ENCODE results near the gene PCDH12.

PCDH12 gene

DNA sequence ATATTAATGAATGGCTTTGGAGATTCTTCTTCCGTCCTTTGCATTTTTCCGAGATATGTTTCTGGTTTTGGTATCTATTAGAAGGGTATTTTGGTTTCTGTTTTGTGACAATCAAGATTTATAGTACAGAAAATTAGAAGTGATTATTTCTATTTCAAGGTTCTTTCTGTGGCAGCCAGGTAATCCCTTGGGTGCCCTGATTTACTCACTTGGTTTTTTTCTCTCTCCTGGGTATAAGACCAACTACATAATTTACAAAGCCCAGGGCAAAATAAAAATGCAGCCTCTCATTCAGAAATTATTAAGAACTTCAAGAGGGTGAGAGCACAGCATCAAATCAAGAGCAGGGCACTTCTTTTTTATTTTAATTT lies 8.9 kb upstream of the PCDH12 start:
- no peak for DNase-seq (ENCODE audit: low read depth in 3 of 3, low spot score in 1 of 3)

DNA sequence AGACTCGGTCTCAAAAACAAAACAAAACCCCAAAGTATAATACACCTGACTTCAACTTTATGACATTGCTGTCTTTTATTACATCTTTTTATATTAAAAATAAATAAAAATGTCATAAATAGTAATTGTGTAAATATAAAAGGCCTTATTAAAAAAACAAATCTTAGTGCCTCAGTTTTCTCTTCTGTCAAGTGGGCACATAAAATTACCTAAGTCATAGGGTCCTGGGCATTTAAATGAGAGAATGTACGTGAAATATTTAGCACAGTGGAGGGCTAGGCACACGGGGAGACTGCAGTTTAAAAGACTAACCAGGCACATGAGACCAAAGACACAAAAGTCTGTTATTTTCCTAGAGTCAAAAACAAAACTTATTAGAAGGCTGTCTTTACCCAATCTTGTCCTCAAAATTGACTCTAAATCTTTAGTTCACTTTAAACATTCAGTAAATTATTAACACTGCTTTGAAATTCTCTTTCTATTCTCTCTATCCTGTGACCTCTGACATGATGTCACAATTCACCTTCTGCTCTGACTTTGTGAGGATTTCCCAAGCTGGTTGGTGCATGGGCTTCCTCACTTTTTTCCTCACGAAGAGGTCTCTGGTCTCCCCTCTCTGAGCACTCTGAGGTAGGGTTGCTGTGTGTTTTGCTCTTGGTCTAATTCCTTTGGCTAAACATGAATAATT lies 8.4 kb upstream of the PCDH12 start:
- no peak for DNase-seq (ENCODE audit: low read depth in 3 of 3, low spot score in 1 of 3)

DNA sequence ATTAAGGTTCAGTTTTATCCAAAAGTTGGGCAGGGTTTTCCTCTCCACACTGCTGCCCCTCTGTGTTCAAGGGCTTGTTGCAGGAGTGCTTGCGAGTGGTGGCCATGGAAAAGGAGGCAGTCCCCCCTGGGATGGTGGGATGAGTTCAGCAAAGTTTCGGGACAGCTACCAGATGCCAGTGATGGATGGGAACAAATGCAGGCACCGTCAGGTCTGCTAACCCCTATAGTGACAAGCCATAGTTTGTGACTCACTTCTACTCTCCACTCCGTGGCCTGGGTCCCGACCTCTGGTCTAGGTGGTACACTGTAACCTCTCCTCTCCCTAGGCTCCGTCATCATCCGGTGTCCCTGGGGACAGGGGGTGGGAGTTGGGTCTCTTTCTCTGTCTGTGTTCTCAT lies 7.1 kb upstream of the PCDH12 start:
- no peak for DNase-seq (ENCODE audit: low read depth in 3 of 3, low spot score in 1 of 3)

- no peak for DNase-seq (ENCODE audit: low read depth in 3 of 3, low spot score in 1 of 3)
These were observed 5.7 kb upstream of the PCDH12 start for GRCh38 chr5:141963701-141964100.

GRCh38 chr5:141961466-141961865 lies 3.5 kb upstream of the PCDH12 start:
- no peak for DNase-seq (ENCODE audit: low read depth in 3 of 3, low spot score in 1 of 3)

GRCh38 chr5:141960449-141961323 lies 2.7 kb upstream of the PCDH12 start:
- peak; percentile 72 to 84 (median 81) for DNase-seq (ENCODE audit: low read depth in 3 of 3, low spot score in 1 of 3)

DNA sequence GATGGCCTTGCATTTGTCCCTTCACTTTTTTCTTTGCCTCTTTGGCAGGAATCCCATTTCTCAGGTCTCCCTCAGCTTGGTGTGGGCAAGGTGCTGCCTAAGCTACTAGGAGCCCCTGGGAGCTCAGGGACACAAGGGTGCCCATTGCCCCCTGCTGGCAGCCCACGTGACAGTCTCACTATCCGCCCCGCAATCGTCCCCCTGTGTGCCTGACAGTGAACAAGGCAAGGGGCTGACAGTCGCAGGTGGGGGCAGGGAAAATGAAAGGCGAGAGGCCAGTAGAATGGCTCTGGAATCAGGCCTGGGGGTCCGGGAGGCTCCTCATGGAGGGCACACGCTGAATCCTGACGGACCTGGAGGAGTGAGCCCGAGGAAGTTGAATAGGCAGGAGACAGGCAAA lies 2.0 kb upstream of the PCDH12 start:
- DNase-seq (ENCODE audit: low read depth in 3 of 3, low spot score in 1 of 3) = no peak

DNA sequence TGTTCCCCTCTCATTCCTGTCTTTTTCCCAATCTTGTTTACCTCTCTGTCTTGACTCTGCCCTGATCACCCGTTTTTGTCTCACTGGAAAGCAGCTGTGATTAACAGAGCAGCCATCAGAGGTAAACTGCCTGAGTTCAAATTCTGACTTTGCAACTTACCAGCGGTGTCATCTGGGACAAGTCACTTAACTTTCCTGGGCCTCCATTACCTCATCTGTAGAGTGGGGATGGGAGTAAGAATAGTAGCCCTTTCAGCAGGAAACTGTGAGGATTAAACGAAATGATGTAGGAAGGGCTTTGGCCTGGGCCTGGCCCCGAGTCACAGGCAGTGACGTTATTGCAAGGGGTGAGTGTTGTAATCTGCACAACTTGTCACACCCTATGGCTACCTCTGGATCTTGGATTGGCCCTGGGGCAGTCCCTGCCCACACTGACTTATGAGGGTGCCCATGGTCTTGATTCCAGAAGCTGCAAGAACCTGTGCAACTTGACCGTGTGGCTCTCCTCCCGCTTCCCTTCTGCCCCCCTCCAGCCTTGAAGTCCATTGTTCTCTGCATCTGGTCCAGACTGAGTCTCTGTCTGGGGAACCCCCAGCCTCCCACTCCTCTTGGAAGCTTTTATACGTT lies 657 bp upstream of the PCDH12 start:
- no peak for DNase-seq (ENCODE audit: low read depth in 3 of 3, low spot score in 1 of 3)

DNA sequence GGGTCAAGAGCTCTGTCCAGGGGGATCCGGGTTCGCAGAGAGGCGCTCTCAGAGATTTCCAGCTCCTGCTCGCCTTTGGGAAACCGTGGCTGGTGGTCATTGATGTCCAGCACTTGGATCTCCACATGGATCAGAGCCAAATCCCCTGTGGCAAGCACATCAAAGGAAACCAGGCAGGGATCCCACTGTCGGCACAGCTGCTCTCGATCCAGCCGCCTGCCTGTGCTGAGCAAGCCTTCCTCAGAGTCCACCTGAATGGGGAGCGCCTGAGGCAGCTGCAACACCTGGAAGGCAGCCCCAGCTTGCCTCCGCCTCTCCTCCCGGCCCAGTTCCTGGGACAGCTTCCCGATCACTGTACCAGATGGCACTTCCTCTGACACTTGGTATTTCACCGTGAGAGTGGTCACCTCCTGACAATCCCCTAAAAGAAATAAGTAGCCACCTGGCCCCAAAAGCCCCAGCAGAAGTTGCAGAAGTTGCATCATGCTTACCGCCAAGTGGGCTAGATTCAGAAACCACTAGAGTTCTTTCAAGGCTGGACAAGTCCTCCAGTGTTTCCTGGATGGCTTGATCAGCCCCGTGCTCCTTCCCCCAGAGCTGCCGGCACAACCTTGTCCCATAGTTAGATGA lies 520 bp downstream of the PCDH12 start:
- no peak for DNase-seq (ENCODE audit: low read depth in 3 of 3, low spot score in 1 of 3)

- DNase-seq (ENCODE audit: low read depth in 3 of 3, low spot score in 1 of 3) = no peak
These were observed 3.8 kb downstream of the PCDH12 start for GRCh38 chr5:141954194-141954593.

GRCh38 chr5:141952020-141952419 lies 6.0 kb downstream of the PCDH12 start:
- DNase-seq (ENCODE audit: low read depth in 3 of 3, low spot score in 1 of 3) = no peak

DNA sequence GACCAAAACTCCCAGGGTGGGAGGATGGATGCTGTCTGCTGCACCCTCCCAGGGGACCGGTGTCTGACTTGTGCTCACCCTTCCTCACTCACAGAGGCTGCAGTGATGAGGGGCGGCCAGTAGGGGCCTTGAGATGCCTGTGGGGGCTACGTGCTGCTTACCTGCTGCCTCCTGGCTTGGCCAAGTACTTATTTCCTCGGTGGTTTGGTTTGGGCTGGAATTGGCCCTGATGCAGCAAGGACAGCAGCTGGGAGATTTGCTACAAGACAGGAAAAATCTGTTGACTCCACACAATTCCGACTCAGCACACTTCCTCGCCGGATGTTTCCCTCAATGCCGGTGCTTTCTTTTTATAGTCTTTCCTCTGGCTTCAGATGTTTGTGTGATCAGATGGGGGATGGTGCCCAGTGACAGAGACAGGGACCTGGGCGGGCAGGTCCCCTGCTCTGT lies 6.6 kb downstream of the PCDH12 start:
- no peak for DNase-seq (ENCODE audit: low read depth in 3 of 3, low spot score in 1 of 3)

DNA sequence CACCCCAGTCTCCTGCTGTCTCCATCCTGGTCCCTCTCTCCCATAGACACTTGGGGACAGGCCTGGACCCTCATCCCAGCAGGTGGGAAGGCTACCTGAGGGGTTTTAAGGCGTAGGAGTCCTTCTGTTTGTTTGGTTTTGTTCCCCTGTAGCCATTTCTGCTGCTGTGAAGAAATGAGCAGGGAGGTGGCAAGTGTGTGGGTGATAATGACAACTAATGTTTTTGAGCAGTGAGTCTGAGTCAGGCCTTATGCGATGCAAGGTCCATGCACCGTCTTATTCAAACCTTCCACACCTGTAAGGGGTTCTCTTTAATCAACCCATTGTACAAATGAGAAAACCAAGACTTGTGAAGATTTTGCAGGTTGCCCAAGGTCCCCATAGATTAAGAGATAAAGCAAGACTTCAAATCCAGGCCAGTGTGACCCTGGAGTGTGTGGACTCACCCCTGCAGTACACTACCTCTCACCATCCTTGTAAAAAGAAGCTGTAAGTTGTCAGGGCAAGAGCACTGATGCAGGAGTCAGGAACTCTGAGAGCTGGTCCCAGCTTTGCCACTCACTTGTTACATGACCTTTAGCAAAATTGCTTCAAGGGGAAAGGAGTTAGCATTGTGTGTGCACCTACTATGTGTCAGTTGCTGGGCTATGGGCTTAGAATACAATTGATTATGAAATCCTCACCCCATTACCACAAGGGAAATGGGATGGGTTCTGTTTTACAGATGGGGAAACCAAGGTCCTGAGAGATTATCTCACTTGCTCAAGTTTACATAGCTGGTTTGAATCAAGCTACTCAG lies 7.6 kb downstream of the PCDH12 start:
- no peak for DNase-seq (ENCODE audit: low read depth in 3 of 3, low spot score in 1 of 3)

GRCh38 chr5:141949511-141949910 lies 8.5 kb downstream of the PCDH12 start:
- DNase-seq (ENCODE audit: low read depth in 3 of 3, low spot score in 1 of 3) = no peak

GRCh38 chr5:141948812-141949211 lies 9.2 kb downstream of the PCDH12 start:
- no peak for DNase-seq (ENCODE audit: low read depth in 3 of 3, low spot score in 1 of 3)

DNA sequence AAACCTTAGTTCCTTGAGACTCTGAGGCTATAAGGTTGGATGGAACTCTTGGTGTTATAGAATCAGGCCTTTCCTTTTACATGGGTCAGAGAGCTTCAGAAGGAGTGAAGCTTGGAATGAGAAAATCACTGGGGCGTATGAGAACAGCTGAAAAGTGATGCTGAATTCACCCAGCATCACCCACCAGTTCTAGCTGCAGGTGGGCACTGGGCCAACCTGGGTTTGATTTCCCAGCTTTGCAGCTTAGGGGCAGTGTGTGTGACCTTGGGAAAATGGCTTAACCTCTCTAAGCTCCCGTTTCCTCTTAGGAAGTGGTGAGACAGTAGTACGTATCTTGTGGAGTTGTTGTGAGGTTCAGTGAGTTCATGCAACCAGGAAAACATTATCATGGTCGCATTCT lies 10.7 kb downstream of the PCDH12 start:
- DNase-seq (ENCODE audit: low read depth in 3 of 3, low spot score in 1 of 3) = no peak

GRCh38 chr5:141945511-141946051 lies 12.4 kb downstream of the PCDH12 start:
- DNase-seq (ENCODE audit: low read depth in 3 of 3, low spot score in 1 of 3) = no peak

DNA sequence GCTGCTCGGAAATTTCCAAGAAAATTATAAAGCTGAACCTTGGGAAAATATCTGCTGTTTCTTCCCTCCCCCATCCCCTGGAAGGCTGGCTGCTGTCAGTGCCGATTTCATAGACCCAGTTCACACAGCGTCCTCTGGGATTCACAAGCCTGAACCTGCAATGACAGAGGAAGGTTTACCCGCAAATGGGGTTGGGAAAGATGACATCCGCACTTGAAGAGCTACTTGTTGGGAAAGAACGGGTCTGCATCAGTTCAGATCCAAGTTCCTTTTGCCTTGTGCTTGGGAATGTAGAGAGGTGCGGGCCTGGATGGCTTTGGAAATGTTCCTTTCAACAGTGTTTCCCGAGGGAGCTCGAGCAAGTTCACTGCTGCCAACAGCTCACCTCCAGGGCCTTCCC lies 13.9 kb downstream of the PCDH12 start:
- no peak for DNase-seq (ENCODE audit: low read depth in 3 of 3, low spot score in 1 of 3)

DNA sequence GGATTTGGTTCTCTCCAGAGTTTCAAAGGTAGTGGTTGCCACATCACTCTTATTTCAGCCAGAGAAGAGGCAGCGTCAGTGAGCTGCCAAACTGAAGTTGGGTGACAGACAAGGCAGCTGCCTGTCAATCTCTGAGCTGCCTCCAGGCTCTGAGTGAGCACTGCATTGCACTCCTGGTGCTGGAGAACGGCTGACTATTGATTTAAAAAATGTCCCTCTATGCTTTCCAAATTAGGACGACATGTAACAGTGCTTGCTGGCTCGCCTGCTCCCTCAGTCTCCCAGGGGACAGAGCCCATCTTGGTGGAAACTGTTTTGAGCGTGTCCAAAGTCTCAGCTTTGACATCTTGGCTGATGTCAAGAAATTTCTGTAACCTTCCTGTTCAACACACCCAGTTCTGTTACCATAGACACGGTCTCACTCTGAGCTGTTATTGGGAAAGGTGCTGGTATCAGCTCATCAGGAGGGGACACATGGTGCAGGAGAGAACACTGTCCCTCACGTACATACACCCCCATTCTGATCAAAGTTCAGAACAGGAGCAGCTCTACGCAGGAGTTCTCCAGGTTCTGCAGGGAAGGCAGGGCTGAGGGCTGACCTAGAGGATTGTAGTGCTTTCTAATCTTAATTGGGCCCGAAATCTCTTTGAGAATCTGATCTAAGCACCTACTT lies 15.7 kb downstream of the PCDH12 start:
- no peak for DNase-seq (ENCODE audit: low read depth in 3 of 3, low spot score in 1 of 3)

GRCh38 chr5:141941779-141942178 lies 16.2 kb downstream of the PCDH12 start:
- DNase-seq (ENCODE audit: low read depth in 3 of 3, low spot score in 1 of 3) = no peak

Data from stimulated activated CD4-positive, alpha-beta T cell treated with anti-CD3 and anti-CD28 coated beads, TNF-alpha, amount 100 ng/mL, for 1 hour (primary cell).